ENCODE data around the gene GAB1.

GAB1 gene

DNA sequence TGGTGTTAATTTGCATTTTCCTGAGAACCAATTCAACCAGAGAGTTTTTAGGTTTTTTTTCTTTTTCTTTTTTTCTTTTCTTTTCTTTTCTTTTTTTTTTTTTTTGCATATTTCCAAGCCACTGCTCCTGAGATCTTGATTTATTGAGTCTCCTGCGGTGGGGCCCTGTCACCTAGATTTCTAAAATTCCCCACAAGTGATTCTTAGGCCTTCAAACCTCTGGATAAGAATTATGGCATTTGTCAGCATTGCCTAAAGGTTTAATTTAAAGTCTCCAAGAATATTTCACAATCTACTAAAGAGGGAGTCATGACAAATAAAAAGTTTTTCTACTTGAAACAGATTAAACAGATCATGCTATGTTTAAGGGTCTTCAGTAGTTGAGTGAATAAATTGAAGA, 84.9 kb downstream of the GAB1 start:
- WGBS, result 17% methylated on average over 1 of the region's 1 CpG
- Histone ChIP-seq H2BK5ac (ENCODE audit: low read depth, low read length, poor library complexity, severe bottlenecking) (no peak overlapping the region), H3K27ac (ENCODE audit: low read length, poor library complexity, severe bottlenecking) (no peak overlapping the region), H4K91ac (ENCODE audit: low read length) (no peak overlapping the region), H3K36me3 (ENCODE audit: control insufficient read depth in 1 of 2, insufficient read depth in 2 of 2, low read depth in 1 of 2, low read length in 2 of 2) (peaks cover 7 to 21% of the 10 kb centered on the region in 2 experiments), H2BK12ac (ENCODE audit: low read length in 2 of 2) (no peak overlapping the region), H2BK15ac (ENCODE audit: low read depth, poor library complexity, severe bottlenecking) (no peak overlapping the region), H3K9ac (ENCODE audit: low read length) (no peak overlapping the region), H3K4me3 (ENCODE audit: insufficient read depth in 1 of 2, low read depth in 1 of 2, low read length in 2 of 2) (no peak overlapping the region), H3K23ac (ENCODE audit: low read length in 2 of 2) (no peak overlapping the region), H3K4ac (ENCODE audit: low read depth in 1 of 2, low read length in 2 of 2) (no peak overlapping the region), H3K9me3 (ENCODE audit: control insufficient read depth, low read length) (no peaks in the 10 kb centered on the region), H2AK5ac (ENCODE audit: low read length, severe bottlenecking) (no peak overlapping the region), H3K4me1 (ENCODE audit: control insufficient read depth, insufficient read depth, low read depth, low read length) (no peaks in the 10 kb centered on the region), H3K18ac (ENCODE audit: low read depth in 1 of 2, low read length in 2 of 2) (no peak overlapping the region), H2BK120ac (ENCODE audit: low read depth, low read length) (no peak overlapping the region), H3K27me3 (ENCODE audit: control insufficient read depth in 1 of 2, insufficient read depth in 1 of 2, low read length in 2 of 2) (no peaks in the 10 kb centered on the region), H4K8ac (ENCODE audit: low read length) (no peak overlapping the region), H2AFZ (ENCODE audit: low read depth, low read length) (no peak overlapping the region), H3K4me2 (ENCODE audit: low read length, poor library complexity, severe bottlenecking) (no peak overlapping the region), H3K14ac (ENCODE audit: low read length in 2 of 2) (no peak overlapping the region), H3K79me1 (replicated peaks; ENCODE audit: low read length, poor library complexity, severe bottlenecking) (peaks cover 14% of the 10 kb centered on the region)
- no peak for DNase-seq

DNA sequence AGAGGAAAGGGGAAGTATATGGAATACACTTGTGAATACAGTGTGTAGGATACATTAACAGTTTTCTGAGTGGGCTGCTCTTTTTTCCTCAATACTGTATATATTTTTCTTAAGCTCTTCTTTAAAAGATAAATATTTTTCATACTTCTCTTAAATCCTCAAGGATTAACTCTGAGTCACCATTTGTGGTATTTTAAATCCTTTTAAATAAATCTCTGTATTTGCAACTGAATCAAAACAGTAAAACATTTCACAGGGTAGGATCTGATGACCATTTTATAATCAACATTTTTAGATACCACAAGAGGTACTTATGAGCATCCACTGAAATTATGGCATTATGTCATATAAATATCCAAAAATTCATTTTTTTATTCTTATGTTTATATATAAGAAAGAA, 87.6 kb downstream of the GAB1 start:
- Histone ChIP-seq H3K4me1 (ENCODE audit: control insufficient read depth, insufficient read depth, low read depth, low read length) (no peaks in the 10 kb centered on the region), H2AFZ (ENCODE audit: low read depth, low read length) (no peak overlapping the region), H3K27me3 (ENCODE audit: control insufficient read depth in 1 of 2, insufficient read depth in 1 of 2, low read length in 2 of 2) (no peaks in the 10 kb centered on the region), H2AK5ac (ENCODE audit: low read length, severe bottlenecking) (no peak overlapping the region), H3K36me3 (ENCODE audit: control insufficient read depth in 1 of 2, insufficient read depth in 2 of 2, low read depth in 1 of 2, low read length in 2 of 2) (peaks cover 5 to 7% of the 10 kb centered on the region in 2 experiments), H2BK12ac (ENCODE audit: low read length in 2 of 2) (no peak overlapping the region), H3K9ac (ENCODE audit: low read length) (no peak overlapping the region), H3K4me3 (ENCODE audit: insufficient read depth in 1 of 2, low read depth in 1 of 2, low read length in 2 of 2) (no peak overlapping the region), H3K9me3 (ENCODE audit: control insufficient read depth, low read length) (peaks cover 11% of the 10 kb centered on the region), H3K14ac (ENCODE audit: low read length in 2 of 2) (no peak overlapping the region), H4K8ac (ENCODE audit: low read length) (no peak overlapping the region), H3K27ac (ENCODE audit: low read length, poor library complexity, severe bottlenecking) (no peak overlapping the region), H3K79me1 (replicated peaks; ENCODE audit: low read length, poor library complexity, severe bottlenecking) (peaks cover 21% of the 10 kb centered on the region), H2BK15ac (ENCODE audit: low read depth, poor library complexity, severe bottlenecking) (no peak overlapping the region), H3K23ac (ENCODE audit: low read length in 2 of 2) (no peak overlapping the region), H2BK5ac (ENCODE audit: low read depth, low read length, poor library complexity, severe bottlenecking) (no peak overlapping the region), H3K4me2 (ENCODE audit: low read length, poor library complexity, severe bottlenecking) (no peak overlapping the region), H3K4ac (ENCODE audit: low read depth in 1 of 2, low read length in 2 of 2) (no peak overlapping the region), H3K18ac (ENCODE audit: low read depth in 1 of 2, low read length in 2 of 2) (no peak overlapping the region), H4K91ac (ENCODE audit: low read length) (no peak overlapping the region), H2BK120ac (ENCODE audit: low read depth, low read length) (no peak overlapping the region)
- DNase-seq, result peak; percentile 17

DNA sequence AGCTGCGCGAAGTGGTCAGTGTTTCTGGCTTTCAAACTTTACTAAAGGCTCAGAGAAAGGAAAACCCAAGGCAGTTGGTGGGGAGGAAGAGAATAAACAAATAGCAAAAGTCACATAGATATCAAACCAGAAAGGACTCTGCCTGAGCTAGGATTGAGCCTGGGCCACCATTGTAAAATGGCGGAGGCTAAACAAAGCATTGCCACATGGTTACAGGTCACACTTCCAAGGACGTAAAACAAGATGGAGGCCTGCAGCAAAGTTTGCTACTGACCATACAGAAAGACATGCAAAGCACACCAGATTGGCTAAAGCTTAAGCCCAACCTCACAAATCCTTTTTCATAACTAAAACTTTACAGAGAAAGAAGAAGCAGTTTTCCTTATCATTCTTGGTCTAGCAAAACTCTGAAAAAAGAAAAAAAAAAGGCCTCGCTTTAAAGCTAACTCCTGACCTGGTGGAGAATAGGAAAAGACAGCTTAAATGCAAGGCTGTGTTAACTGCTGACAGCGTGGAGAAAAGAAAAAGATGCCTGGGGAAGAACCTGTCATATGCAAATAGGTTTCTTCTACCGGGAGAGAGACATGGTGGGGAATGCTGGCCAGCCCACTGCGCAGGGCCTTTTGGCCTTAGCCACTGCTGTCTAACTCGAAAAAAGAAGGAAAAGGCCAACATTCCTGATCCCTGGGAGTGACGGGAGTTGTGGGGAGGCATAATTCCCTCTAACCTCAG, 95.0 kb downstream of the GAB1 start:
- Histone ChIP-seq H3K4me3 (ENCODE audit: insufficient read depth in 1 of 2, low read depth in 1 of 2, low read length in 2 of 2) (no peak overlapping the region), H3K14ac (ENCODE audit: low read length in 2 of 2) (no peak overlapping the region), H3K4me1 (ENCODE audit: control insufficient read depth, insufficient read depth, low read depth, low read length) (no peaks in the 10 kb centered on the region), H2BK12ac (ENCODE audit: low read length in 2 of 2) (no peak overlapping the region), H2BK120ac (ENCODE audit: low read depth, low read length) (no peak overlapping the region), H3K4me2 (ENCODE audit: low read length, poor library complexity, severe bottlenecking) (no peak overlapping the region), H3K23ac (ENCODE audit: low read length in 2 of 2) (no peak overlapping the region), H3K9me3 (ENCODE audit: control insufficient read depth, low read length) (peaks cover 40% of the 10 kb centered on the region), H3K9ac (ENCODE audit: low read length) (no peak overlapping the region), H2AFZ (ENCODE audit: low read depth, low read length) (no peak overlapping the region), H3K79me1 (replicated peaks; ENCODE audit: low read length, poor library complexity, severe bottlenecking) (peaks cover 22% of the 10 kb centered on the region), H2BK5ac (ENCODE audit: low read depth, low read length, poor library complexity, severe bottlenecking) (no peak overlapping the region), H3K18ac (ENCODE audit: low read depth in 1 of 2, low read length in 2 of 2) (no peak overlapping the region), H3K36me3 (ENCODE audit: control insufficient read depth in 1 of 2, insufficient read depth in 2 of 2, low read depth in 1 of 2, low read length in 2 of 2) (peaks cover 3 to 32% of the 10 kb centered on the region in 2 experiments), H3K27ac (ENCODE audit: low read length, poor library complexity, severe bottlenecking) (no peak overlapping the region), H3K27me3 (ENCODE audit: control insufficient read depth in 1 of 2, insufficient read depth in 1 of 2, low read length in 2 of 2) (no peaks in the 10 kb centered on the region), H4K91ac (ENCODE audit: low read length) (no peak overlapping the region), H3K4ac (ENCODE audit: low read depth in 1 of 2, low read length in 2 of 2) (no peak overlapping the region), H2BK15ac (ENCODE audit: low read depth, poor library complexity, severe bottlenecking) (no peak overlapping the region), H4K8ac (ENCODE audit: low read length) (no peak overlapping the region), H2AK5ac (ENCODE audit: low read length, severe bottlenecking) (no peak overlapping the region)
- DNase-seq, result no peak
- 92% methylated on average over 8 of the region's 10 CpGs for WGBS

- H2BK15ac ChIP-seq (ENCODE audit: low read depth, poor library complexity, severe bottlenecking), result no peak overlapping the region
- no peak overlapping the region for H3K14ac ChIP-seq (ENCODE audit: low read length in 2 of 2)
- H2AFZ ChIP-seq (ENCODE audit: low read depth, low read length), result no peak overlapping the region
- peaks cover 40% of the 10 kb centered on the region for H3K9me3 ChIP-seq (ENCODE audit: control insufficient read depth, low read length)
- H2AK5ac ChIP-seq (ENCODE audit: low read length, severe bottlenecking), result no peak overlapping the region
- H3K18ac ChIP-seq (ENCODE audit: low read depth in 1 of 2, low read length in 2 of 2), result no peak overlapping the region
- no peaks in the 10 kb centered on the region for H3K4me1 ChIP-seq (ENCODE audit: control insufficient read depth, insufficient read depth, low read depth, low read length)
- no peak overlapping the region for H3K4me3 ChIP-seq (ENCODE audit: insufficient read depth in 1 of 2, low read depth in 1 of 2, low read length in 2 of 2)
- H3K36me3 ChIP-seq (ENCODE audit: control insufficient read depth in 1 of 2, insufficient read depth in 2 of 2, low read depth in 1 of 2, low read length in 2 of 2), result peaks cover 3 to 34% of the 10 kb centered on the region in 2 experiments
- no peak for DNase-seq
- WGBS, result 98% methylated on average over 3 of the region's 4 CpGs
- H3K4me2 ChIP-seq (ENCODE audit: low read length, poor library complexity, severe bottlenecking), result no peak overlapping the region
- no peak overlapping the region for H2BK120ac ChIP-seq (ENCODE audit: low read depth, low read length)
- no peak overlapping the region for H3K9ac ChIP-seq (ENCODE audit: low read length)
- peaks cover 18% of the 10 kb centered on the region for H3K79me1 ChIP-seq (replicated peaks; ENCODE audit: low read length, poor library complexity, severe bottlenecking)
- H3K27me3 ChIP-seq (ENCODE audit: control insufficient read depth in 1 of 2, insufficient read depth in 1 of 2, low read length in 2 of 2), result no peaks in the 10 kb centered on the region
- H3K4ac ChIP-seq (ENCODE audit: low read depth in 1 of 2, low read length in 2 of 2), result no peak overlapping the region
- no peak overlapping the region for H2BK12ac ChIP-seq (ENCODE audit: low read length in 2 of 2)
- no peak overlapping the region for H4K8ac ChIP-seq (ENCODE audit: low read length)
- H3K27ac ChIP-seq (ENCODE audit: low read length, poor library complexity, severe bottlenecking), result no peak overlapping the region
- H2BK5ac ChIP-seq (ENCODE audit: low read depth, low read length, poor library complexity, severe bottlenecking), result no peak overlapping the region
- no peak overlapping the region for H3K23ac ChIP-seq (ENCODE audit: low read length in 2 of 2)
- no peak overlapping the region for H4K91ac ChIP-seq (ENCODE audit: low read length)
Observed at GRCh38 chr4:143432258-143432591, 95.5 kb downstream of the GAB1 start.

Measured in mesenchymal stem cell (in vitro differentiated cells and primary cell).